Measurements from ENCODE around the gene BATF. TPM values are rescaled to one million over a fixed set of nuclear protein-coding genes. Genes with fewer than 3 reads are reported as not detected.

The BATF gene
- polyA plus RNA-seq, 1 donor from 2014 or later, result not detected

DNA sequence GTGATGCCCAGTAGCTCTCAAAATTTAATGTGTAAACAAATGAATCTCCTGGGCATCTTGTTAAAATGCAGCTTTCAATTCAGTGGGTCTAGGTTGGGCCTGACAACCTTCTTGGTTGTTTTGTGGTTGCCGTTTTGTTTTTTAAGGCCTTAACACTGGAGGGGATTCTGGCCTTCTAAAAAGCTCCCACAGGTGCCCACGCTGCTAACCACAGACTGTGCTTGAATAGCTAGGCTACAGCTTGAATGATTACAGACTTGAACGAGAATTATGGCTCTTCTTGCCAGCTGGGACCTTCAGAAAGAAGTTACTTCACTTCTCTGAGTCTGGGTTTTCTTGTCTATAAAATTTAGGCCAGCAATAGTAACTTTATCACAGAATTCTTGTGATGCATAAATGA, 54.8 kb downstream of the BATF start:
- Histone ChIP-seq H2AFZ (ENCODE audit: low read depth, low read length) (no peak overlapping the region), H3K27me3 (ENCODE audit: insufficient read depth, low read depth, low read length) (peaks cover 6% of the 10 kb centered on the region), H3K4me2 (ENCODE audit: low read length) (no peak overlapping the region), H3F3A (ENCODE audit: insufficient read depth, low read length, poor library complexity, severe bottlenecking) (no peaks in the 10 kb centered on the region), H3K36me3 (ENCODE audit: insufficient read depth, low read length) (no peaks in the 10 kb centered on the region), H3K4me3 (ENCODE audit: low read length) (no peak overlapping the region), H3K9ac (ENCODE audit: low read length) (no peak overlapping the region), H3K9me2 (ENCODE audit: insufficient read depth, low read length) (no peaks in the 10 kb centered on the region), H4K20me1 (ENCODE audit: insufficient read depth) (no peaks in the 10 kb centered on the region), H3K79me2 (replicated peaks; ENCODE audit: insufficient read depth, low read length) (no peaks in the 10 kb centered on the region), H3K27ac (ENCODE audit: low read length) (no peak overlapping the region), H3K9me3 (ENCODE audit: low read length) (no peaks in the 10 kb centered on the region)
- TF ChIP-seq POLR2AphosphoS5 (IDR thresholded peaks at IDR 0.05), result no peak
- TF ChIP-seq, protein P1, sequence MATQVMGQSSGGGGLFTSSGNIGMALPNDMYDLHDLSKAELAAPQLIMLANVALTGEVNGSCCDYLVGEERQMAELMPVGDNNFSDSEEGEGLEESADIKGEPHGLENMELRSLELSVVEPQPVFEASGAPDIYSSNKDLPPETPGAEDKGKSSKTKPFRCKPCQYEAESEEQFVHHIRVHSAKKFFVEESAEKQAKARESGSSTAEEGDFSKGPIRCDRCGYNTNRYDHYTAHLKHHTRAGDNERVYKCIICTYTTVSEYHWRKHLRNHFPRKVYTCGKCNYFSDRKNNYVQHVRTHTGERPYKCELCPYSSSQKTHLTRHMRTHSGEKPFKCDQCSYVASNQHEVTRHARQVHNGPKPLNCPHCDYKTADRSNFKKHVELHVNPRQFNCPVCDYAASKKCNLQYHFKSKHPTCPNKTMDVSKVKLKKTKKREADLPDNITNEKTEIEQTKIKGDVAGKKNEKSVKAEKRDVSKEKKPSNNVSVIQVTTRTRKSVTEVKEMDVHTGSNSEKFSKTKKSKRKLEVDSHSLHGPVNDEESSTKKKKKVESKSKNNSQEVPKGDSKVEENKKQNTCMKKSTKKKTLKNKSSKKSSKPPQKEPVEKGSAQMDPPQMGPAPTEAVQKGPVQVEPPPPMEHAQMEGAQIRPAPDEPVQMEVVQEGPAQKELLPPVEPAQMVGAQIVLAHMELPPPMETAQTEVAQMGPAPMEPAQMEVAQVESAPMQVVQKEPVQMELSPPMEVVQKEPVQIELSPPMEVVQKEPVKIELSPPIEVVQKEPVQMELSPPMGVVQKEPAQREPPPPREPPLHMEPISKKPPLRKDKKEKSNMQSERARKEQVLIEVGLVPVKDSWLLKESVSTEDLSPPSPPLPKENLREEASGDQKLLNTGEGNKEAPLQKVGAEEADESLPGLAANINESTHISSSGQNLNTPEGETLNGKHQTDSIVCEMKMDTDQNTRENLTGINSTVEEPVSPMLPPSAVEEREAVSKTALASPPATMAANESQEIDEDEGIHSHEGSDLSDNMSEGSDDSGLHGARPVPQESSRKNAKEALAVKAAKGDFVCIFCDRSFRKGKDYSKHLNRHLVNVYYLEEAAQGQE (IDR thresholded peaks at IDR 0.05; ENCODE audit: borderline replicate concordance), result no peak
- TF ChIP-seq EZH2 (IDR thresholded peaks at IDR 0.05; ENCODE audit: borderline replicate concordance, insufficient read depth, low read length, poor library complexity, severe bottlenecking), result no peak
- TF ChIP-seq SMC3 (conservative IDR thresholded peaks at IDR 0.05; ENCODE audit: poor library complexity), result no peak
- TF ChIP-seq RAD21 (conservative IDR thresholded peaks at IDR 0.05), result no peak
- no peak for TF ChIP-seq EP300 (conservative IDR thresholded peaks at IDR 0.05; ENCODE audit: poor library complexity, severe bottlenecking)
- no peak for TF ChIP-seq TAF1 (IDR thresholded peaks at IDR 0.05; ENCODE audit: low read depth)
- TF ChIP-seq, protein P2, sequence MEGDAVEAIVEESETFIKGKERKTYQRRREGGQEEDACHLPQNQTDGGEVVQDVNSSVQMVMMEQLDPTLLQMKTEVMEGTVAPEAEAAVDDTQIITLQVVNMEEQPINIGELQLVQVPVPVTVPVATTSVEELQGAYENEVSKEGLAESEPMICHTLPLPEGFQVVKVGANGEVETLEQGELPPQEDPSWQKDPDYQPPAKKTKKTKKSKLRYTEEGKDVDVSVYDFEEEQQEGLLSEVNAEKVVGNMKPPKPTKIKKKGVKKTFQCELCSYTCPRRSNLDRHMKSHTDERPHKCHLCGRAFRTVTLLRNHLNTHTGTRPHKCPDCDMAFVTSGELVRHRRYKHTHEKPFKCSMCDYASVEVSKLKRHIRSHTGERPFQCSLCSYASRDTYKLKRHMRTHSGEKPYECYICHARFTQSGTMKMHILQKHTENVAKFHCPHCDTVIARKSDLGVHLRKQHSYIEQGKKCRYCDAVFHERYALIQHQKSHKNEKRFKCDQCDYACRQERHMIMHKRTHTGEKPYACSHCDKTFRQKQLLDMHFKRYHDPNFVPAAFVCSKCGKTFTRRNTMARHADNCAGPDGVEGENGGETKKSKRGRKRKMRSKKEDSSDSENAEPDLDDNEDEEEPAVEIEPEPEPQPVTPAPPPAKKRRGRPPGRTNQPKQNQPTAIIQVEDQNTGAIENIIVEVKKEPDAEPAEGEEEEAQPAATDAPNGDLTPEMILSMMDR (IDR thresholded peaks at IDR 0.05; ENCODE audit: poor library complexity, severe bottlenecking), result no peak
- no peak for TF ChIP-seq MXI1 (conservative IDR thresholded peaks at IDR 0.05; ENCODE audit: poor library complexity, severe bottlenecking)

DNA sequence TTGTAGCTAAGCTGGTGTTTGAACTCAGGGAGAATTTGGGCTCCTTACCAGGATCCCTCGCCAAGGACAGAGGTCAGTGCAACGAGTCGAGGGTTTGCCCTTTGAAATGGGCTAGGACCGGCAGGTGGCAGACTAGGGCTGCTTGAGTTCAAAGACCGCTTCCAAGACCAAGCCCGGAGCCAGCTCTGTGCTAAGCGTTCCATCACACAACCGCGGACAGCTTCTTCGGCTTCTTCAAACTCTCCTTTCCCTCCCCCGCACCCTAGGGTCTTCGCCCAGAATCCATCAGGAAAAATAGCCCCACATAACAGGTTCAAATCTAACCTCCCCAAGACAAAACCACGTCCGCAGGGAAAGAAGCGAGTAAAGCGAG, 55.4 kb downstream of the BATF start:
- H3K27ac ChIP-seq (ENCODE audit: low read length), result no peak overlapping the region
- no peaks in the 10 kb centered on the region for H3K36me3 ChIP-seq (ENCODE audit: insufficient read depth, low read length)
- no peak overlapping the region for H2AFZ ChIP-seq (ENCODE audit: low read depth, low read length)
- H3K9me2 ChIP-seq (ENCODE audit: insufficient read depth, low read length), result no peaks in the 10 kb centered on the region
- peak overlapping the region; percentile 68 for H3K4me3 ChIP-seq (ENCODE audit: low read length)
- no peaks in the 10 kb centered on the region for H4K20me1 ChIP-seq (ENCODE audit: insufficient read depth)
- H3K4me2 ChIP-seq (ENCODE audit: low read length), result peak overlapping the region; percentile 57
- no peaks in the 10 kb centered on the region for H3F3A ChIP-seq (ENCODE audit: insufficient read depth, low read length, poor library complexity, severe bottlenecking)
- TF ChIP-seq, protein P2 (IDR thresholded peaks at IDR 0.05; ENCODE audit: poor library complexity, severe bottlenecking), result peak; percentile 82
- TF ChIP-seq SMC3 (conservative IDR thresholded peaks at IDR 0.05; ENCODE audit: poor library complexity), result peak; percentile 83
- no peak for TF ChIP-seq TAF1 (IDR thresholded peaks at IDR 0.05; ENCODE audit: low read depth)
- peak; percentile 77 for TF ChIP-seq RAD21 (conservative IDR thresholded peaks at IDR 0.05)
- TF ChIP-seq EZH2 (IDR thresholded peaks at IDR 0.05; ENCODE audit: borderline replicate concordance, insufficient read depth, low read length, poor library complexity, severe bottlenecking), result no peak
- no peak for TF ChIP-seq POLR2AphosphoS5 (IDR thresholded peaks at IDR 0.05)
- TF ChIP-seq, protein P1 (IDR thresholded peaks at IDR 0.05; ENCODE audit: borderline replicate concordance), result no peak
- TF ChIP-seq MXI1 (conservative IDR thresholded peaks at IDR 0.05; ENCODE audit: poor library complexity, severe bottlenecking), result no peak
- TF ChIP-seq EP300 (conservative IDR thresholded peaks at IDR 0.05; ENCODE audit: poor library complexity, severe bottlenecking), result no peak
- no peak overlapping the region for H3K9ac ChIP-seq (ENCODE audit: low read length)
- H3K27me3 ChIP-seq (ENCODE audit: insufficient read depth, low read depth, low read length), result peaks cover 6% of the 10 kb centered on the region
- no peaks in the 10 kb centered on the region for H3K79me2 ChIP-seq (replicated peaks; ENCODE audit: insufficient read depth, low read length)
- H3K9me3 ChIP-seq (ENCODE audit: low read length), result no peaks in the 10 kb centered on the region
